ENCODE data around the gene FLAD1.

The FLAD1 gene

GRCh38 chr1:155017041-155017945 lies 34.1 kb downstream of the FLAD1 start:
- H4K5ac ChIP-seq (ENCODE audit: low read length): no peak overlapping the region
- H4K8ac ChIP-seq (ENCODE audit: low read depth, low read length): no peak overlapping the region
- no peak overlapping the region for H2BK15ac ChIP-seq (replicated peaks; ENCODE audit: low read depth)
- H3K79me1 ChIP-seq (ENCODE audit: low read length): no peaks in the 10 kb centered on the region
- H3K18ac ChIP-seq (ENCODE audit: low read length): peak overlapping the region; percentile 24
- peak overlapping the region; percentile 85 for H2AK5ac ChIP-seq (ENCODE audit: low read length)
- peak overlapping the region; percentile 94 for H3K56ac ChIP-seq (ENCODE audit: low read length)
- no peaks in the 10 kb centered on the region for H3K27me3 ChIP-seq (ENCODE audit: insufficient read depth, low read length, poor library complexity)
- peak; percentile 99 for DNase-seq
- peak overlapping the region; percentile 8 for H2BK120ac ChIP-seq (ENCODE audit: low read depth, low read length)
- peak overlapping the region; percentile 80 for H3K23ac ChIP-seq (ENCODE audit: low read length)
- H3K4me2 ChIP-seq (ENCODE audit: low read length): peak overlapping the region; percentile 52
- H3K27ac ChIP-seq (ENCODE audit: low read depth, low read length): peak overlapping the region; percentile 76
- H3K4me3 ChIP-seq (ENCODE audit: low read length): no peak overlapping the region
- peak overlapping the region; percentile 25 for H3K4ac ChIP-seq (ENCODE audit: low read depth, low read length)
- H3K36me3 ChIP-seq (ENCODE audit: control insufficient read depth, insufficient read depth, low read length): no peaks in the 10 kb centered on the region
- peaks cover 11% of the 10 kb centered on the region for H3K4me1 ChIP-seq (ENCODE audit: control insufficient read depth, low read depth, low read length)
- peak overlapping the region; percentile 93 for H2BK5ac ChIP-seq (ENCODE audit: low read length)
- no CpG with 5 or more reads among the region's 49 CpGs for WGBS (ENCODE audit: extremely low coverage, insufficient coverage, low lambda C conversion rate)
- no peaks in the 10 kb centered on the region for H3K79me2 ChIP-seq (ENCODE audit: control insufficient read depth, insufficient read depth, low read length)
- H3K9ac ChIP-seq (ENCODE audit: low read length): peak overlapping the region; percentile 82

DNA sequence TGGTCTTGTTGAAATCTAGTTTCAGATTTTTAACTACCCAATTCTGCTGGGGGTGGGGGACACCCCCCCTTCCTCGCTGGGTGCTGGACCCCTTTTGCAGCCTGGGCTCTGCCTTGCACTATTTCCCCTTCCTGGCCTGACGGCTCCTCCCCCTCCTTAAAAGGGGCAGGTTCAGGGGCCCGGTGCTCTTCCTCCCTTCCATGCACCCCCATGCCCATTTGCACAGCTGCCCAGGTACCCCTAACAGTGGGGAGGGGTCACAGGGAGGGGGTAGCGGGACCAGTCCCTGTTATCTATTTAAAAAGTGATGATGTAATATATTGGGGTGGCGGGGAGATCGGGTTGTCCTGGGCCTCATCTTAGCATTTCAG lies 34.8 kb downstream of the FLAD1 start:
- Histone ChIP-seq H3K79me2 (ENCODE audit: control insufficient read depth, insufficient read depth, low read length) (no peaks in the 10 kb centered on the region), H3K18ac (ENCODE audit: low read length) (peak overlapping the region; percentile 24), H3K9ac (ENCODE audit: low read length) (peak overlapping the region; percentile 65), H4K8ac (ENCODE audit: low read depth, low read length) (no peak overlapping the region), H3K79me1 (ENCODE audit: low read length) (no peaks in the 10 kb centered on the region), H2BK120ac (ENCODE audit: low read depth, low read length) (no peak overlapping the region), H3K36me3 (ENCODE audit: control insufficient read depth, insufficient read depth, low read length) (no peaks in the 10 kb centered on the region), H3K4me2 (ENCODE audit: low read length) (peak overlapping the region; percentile 42), H4K5ac (ENCODE audit: low read length) (no peak overlapping the region), H3K27ac (ENCODE audit: low read depth, low read length) (peak overlapping the region; percentile 37), H2BK15ac (replicated peaks; ENCODE audit: low read depth) (no peak overlapping the region), H3K23ac (ENCODE audit: low read length) (no peak overlapping the region), H3K56ac (ENCODE audit: low read length) (peak overlapping the region; percentile 70), H2AK5ac (ENCODE audit: low read length) (peak overlapping the region; percentile 69), H2BK5ac (ENCODE audit: low read length) (no peak overlapping the region), H3K4me1 (ENCODE audit: control insufficient read depth, low read depth, low read length) (peaks cover 9% of the 10 kb centered on the region), H3K27me3 (ENCODE audit: insufficient read depth, low read length, poor library complexity) (no peaks in the 10 kb centered on the region), H3K4me3 (ENCODE audit: low read length) (no peak overlapping the region), H3K4ac (ENCODE audit: low read depth, low read length) (no peak overlapping the region)
- DNase-seq: no peak
- no CpG with 5 or more reads among the region's 6 CpGs for WGBS (ENCODE audit: extremely low coverage, insufficient coverage, low lambda C conversion rate)

GRCh38 chr1:155018617-155019348 lies 35.6 kb downstream of the FLAD1 start:
- Histone ChIP-seq H2AK5ac (ENCODE audit: low read length) (no peak overlapping the region), H3K4me1 (ENCODE audit: control insufficient read depth, low read depth, low read length) (peaks cover 8% of the 10 kb centered on the region), H3K4me2 (ENCODE audit: low read length) (no peak overlapping the region), H2BK5ac (ENCODE audit: low read length) (no peak overlapping the region), H3K36me3 (ENCODE audit: control insufficient read depth, insufficient read depth, low read length) (no peaks in the 10 kb centered on the region), H3K56ac (ENCODE audit: low read length) (no peak overlapping the region), H3K18ac (ENCODE audit: low read length) (no peak overlapping the region), H3K79me2 (ENCODE audit: control insufficient read depth, insufficient read depth, low read length) (no peaks in the 10 kb centered on the region), H4K8ac (ENCODE audit: low read depth, low read length) (no peak overlapping the region), H3K4me3 (ENCODE audit: low read length) (no peak overlapping the region), H2BK15ac (replicated peaks; ENCODE audit: low read depth) (no peak overlapping the region), H3K79me1 (ENCODE audit: low read length) (no peaks in the 10 kb centered on the region), H3K4ac (ENCODE audit: low read depth, low read length) (no peak overlapping the region), H3K9ac (ENCODE audit: low read length) (no peak overlapping the region), H3K27ac (ENCODE audit: low read depth, low read length) (no peak overlapping the region), H3K23ac (ENCODE audit: low read length) (no peak overlapping the region), H4K5ac (ENCODE audit: low read length) (no peak overlapping the region), H3K27me3 (ENCODE audit: insufficient read depth, low read length, poor library complexity) (no peaks in the 10 kb centered on the region), H2BK120ac (ENCODE audit: low read depth, low read length) (no peak overlapping the region)
- no CpG with 5 or more reads among the region's 8 CpGs for WGBS (ENCODE audit: extremely low coverage, insufficient coverage, low lambda C conversion rate)
- no peak for DNase-seq

DNA sequence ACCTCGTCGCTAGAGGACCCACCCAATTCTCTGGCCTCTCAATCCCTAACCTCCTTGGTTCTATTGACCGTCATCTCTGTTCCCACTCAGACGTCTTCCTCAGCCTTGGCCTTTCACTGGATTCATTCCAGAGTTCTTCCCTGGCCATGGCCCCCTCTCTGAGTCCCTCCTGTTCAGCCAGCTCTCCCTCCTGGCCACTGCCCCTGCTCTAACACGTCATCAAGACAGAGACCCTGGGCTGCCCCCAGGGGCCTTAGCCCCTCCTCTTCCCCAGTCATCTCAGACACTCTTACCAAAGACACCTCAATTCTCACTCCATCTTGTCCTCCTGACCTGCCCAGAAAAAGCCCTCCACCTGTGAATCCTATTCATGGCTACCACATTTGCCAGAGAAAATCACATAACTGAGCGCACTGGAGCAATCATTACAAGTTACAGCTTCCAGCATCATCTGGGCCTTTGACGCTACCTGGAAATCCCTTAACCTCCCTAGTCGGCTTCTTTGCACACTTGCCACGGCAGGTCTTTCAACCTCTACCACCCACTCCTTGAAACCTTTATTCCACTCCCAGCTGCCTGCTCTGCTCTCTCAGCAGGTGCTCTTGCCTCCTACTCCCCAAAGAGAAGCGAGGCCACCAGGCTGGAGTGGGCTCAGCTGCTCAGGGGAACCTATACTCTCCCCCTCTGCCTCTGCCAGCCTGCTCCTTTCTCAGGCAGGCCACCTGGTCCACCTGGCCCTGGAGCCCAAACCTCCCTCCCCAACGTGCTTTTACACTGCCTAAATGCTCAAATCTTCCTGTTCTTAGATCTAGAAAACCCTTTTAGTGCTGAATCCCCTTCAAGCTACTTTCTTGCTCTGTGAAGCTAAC lies 36.5 kb downstream of the FLAD1 start:
- Histone ChIP-seq H3K4me2 (ENCODE audit: low read length) (no peak overlapping the region), H4K8ac (ENCODE audit: low read depth, low read length) (no peak overlapping the region), H2BK15ac (replicated peaks; ENCODE audit: low read depth) (no peak overlapping the region), H2BK120ac (ENCODE audit: low read depth, low read length) (no peak overlapping the region), H3K4me3 (ENCODE audit: low read length) (no peak overlapping the region), H3K23ac (ENCODE audit: low read length) (no peak overlapping the region), H3K79me1 (ENCODE audit: low read length) (no peaks in the 10 kb centered on the region), H3K18ac (ENCODE audit: low read length) (no peak overlapping the region), H2BK5ac (ENCODE audit: low read length) (no peak overlapping the region), H4K5ac (ENCODE audit: low read length) (no peak overlapping the region), H3K4ac (ENCODE audit: low read depth, low read length) (no peak overlapping the region), H3K79me2 (ENCODE audit: control insufficient read depth, insufficient read depth, low read length) (no peaks in the 10 kb centered on the region), H3K36me3 (ENCODE audit: control insufficient read depth, insufficient read depth, low read length) (no peaks in the 10 kb centered on the region), H3K56ac (ENCODE audit: low read length) (no peak overlapping the region), H3K9ac (ENCODE audit: low read length) (no peak overlapping the region), H3K4me1 (ENCODE audit: control insufficient read depth, low read depth, low read length) (peaks cover 5% of the 10 kb centered on the region), H3K27ac (ENCODE audit: low read depth, low read length) (no peak overlapping the region), H2AK5ac (ENCODE audit: low read length) (no peak overlapping the region), H3K27me3 (ENCODE audit: insufficient read depth, low read length, poor library complexity) (no peaks in the 10 kb centered on the region)
- no peak for DNase-seq
- no CpG with 5 or more reads among the region's 11 CpGs for WGBS (ENCODE audit: extremely low coverage, insufficient coverage, low lambda C conversion rate)

DNA sequence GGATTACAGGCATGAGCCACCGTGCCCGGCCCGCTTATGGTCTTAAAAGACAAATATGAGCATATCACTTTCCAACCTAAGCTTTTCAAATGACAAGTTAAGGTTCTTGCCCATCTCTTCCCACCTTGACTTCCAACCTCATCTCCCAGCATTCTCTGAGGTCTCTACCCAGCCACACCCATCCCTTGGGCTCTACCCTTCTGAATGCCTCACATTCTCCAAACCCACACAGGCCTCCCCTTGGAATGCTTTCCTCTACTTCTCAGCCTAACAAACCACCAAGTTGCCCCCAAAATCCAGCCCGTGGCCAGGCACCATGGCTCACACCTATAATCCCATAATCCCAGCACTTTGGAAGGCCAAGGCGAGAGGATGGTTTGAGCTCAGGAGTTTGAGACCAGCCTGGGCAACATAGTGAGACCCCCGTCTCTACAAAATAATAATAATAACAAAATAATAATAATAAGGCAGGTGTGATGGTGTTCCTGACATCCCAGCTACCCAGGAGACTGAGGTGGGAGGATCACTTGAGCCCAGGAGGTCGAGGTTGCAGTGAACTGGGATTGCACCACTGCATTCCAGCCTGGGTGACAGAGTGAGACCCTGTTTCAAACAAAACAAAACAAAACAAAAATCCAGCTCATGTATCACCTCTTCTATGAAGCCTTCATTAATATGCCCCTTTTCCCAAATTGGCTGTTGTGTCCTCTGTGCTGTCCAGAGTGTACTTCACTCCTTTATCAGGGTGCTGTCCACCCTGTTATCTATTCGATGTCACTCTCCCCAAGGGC lies 39.2 kb downstream of the FLAD1 start:
- Histone ChIP-seq H3K27me3 (ENCODE audit: insufficient read depth, low read length, poor library complexity) (no peaks in the 10 kb centered on the region), H3K27ac (ENCODE audit: low read depth, low read length) (no peak overlapping the region), H3K79me2 (ENCODE audit: control insufficient read depth, insufficient read depth, low read length) (no peaks in the 10 kb centered on the region), H2AK5ac (ENCODE audit: low read length) (no peak overlapping the region), H2BK120ac (ENCODE audit: low read depth, low read length) (no peak overlapping the region), H3K56ac (ENCODE audit: low read length) (no peak overlapping the region), H4K5ac (ENCODE audit: low read length) (no peak overlapping the region), H3K36me3 (ENCODE audit: control insufficient read depth, insufficient read depth, low read length) (no peaks in the 10 kb centered on the region), H3K4me2 (ENCODE audit: low read length) (no peak overlapping the region), H2BK15ac (replicated peaks; ENCODE audit: low read depth) (no peak overlapping the region), H3K18ac (ENCODE audit: low read length) (no peak overlapping the region), H2BK5ac (ENCODE audit: low read length) (no peak overlapping the region), H3K4me3 (ENCODE audit: low read length) (no peak overlapping the region), H3K23ac (ENCODE audit: low read length) (no peak overlapping the region), H3K9ac (ENCODE audit: low read length) (no peak overlapping the region), H3K4me1 (ENCODE audit: control insufficient read depth, low read depth, low read length) (peaks cover 3% of the 10 kb centered on the region), H3K4ac (ENCODE audit: low read depth, low read length) (no peak overlapping the region), H3K79me1 (ENCODE audit: low read length) (no peaks in the 10 kb centered on the region), H4K8ac (ENCODE audit: low read depth, low read length) (no peak overlapping the region)
- WGBS (ENCODE audit: extremely low coverage, insufficient coverage, low lambda C conversion rate): no CpG with 5 or more reads among the region's 8 CpGs
- peak; percentile 42 for DNase-seq
